PFSK-1 (cell line): ENCODE results near the gene LYPD6B.

Experiments used
- FOXP2 ChIP-seq: optimal IDR thresholded peaks from 2 replicates; pipeline ENCODE3; 2011; ENCODE audit warnings: borderline replicate concordance, control low read depth, inconsistent platforms; ENCODE audit not compliant: insufficient read depth; ENCODE audit errors: extremely low read length, extremely low read depth
- POLR2AphosphoS5 ChIP-seq: IDR thresholded peaks from 2 replicates; pipeline ENCODE4 v1.6.1; 2012; ENCODE audit warnings: low read depth, mild to moderate bottlenecking, control low read depth, low read length, moderate library complexity
- SIN3A ChIP-seq: IDR thresholded peaks from 2 replicates; pipeline ENCODE4 v1.6.1; 2012; ENCODE audit warnings: mild to moderate bottlenecking, low read length, moderate library complexity, borderline replicate concordance; ENCODE audit not compliant: insufficient read depth
- TAF1 ChIP-seq: IDR thresholded peaks from 2 replicates; pipeline ENCODE4 v1.6.1; 2012; ENCODE audit warnings: low read length, control low read depth, borderline replicate concordance; ENCODE audit not compliant: insufficient read depth
- TF ChIP-seq, protein P1 (sequence below), 2 experiments: IDR thresholded peaks; 2 replicates each; pipeline versions ENCODE4 v1.6.1 to v1.8.0; 2011 to 2012; ENCODE audit warnings: low read depth in 2 of 2, low read length in 2 of 2, control low read depth in 1 of 2, inconsistent platforms in 1 of 2, mild to moderate bottlenecking in 1 of 2, moderate library complexity in 1 of 2; ENCODE audit not compliant: insufficient read depth in 1 of 2

Gene LYPD6B

GRCh38 chr2:149261692-149262091, 223.2 kb downstream of the LYPD6B start:
- TF ChIP-seq, protein P1, sequence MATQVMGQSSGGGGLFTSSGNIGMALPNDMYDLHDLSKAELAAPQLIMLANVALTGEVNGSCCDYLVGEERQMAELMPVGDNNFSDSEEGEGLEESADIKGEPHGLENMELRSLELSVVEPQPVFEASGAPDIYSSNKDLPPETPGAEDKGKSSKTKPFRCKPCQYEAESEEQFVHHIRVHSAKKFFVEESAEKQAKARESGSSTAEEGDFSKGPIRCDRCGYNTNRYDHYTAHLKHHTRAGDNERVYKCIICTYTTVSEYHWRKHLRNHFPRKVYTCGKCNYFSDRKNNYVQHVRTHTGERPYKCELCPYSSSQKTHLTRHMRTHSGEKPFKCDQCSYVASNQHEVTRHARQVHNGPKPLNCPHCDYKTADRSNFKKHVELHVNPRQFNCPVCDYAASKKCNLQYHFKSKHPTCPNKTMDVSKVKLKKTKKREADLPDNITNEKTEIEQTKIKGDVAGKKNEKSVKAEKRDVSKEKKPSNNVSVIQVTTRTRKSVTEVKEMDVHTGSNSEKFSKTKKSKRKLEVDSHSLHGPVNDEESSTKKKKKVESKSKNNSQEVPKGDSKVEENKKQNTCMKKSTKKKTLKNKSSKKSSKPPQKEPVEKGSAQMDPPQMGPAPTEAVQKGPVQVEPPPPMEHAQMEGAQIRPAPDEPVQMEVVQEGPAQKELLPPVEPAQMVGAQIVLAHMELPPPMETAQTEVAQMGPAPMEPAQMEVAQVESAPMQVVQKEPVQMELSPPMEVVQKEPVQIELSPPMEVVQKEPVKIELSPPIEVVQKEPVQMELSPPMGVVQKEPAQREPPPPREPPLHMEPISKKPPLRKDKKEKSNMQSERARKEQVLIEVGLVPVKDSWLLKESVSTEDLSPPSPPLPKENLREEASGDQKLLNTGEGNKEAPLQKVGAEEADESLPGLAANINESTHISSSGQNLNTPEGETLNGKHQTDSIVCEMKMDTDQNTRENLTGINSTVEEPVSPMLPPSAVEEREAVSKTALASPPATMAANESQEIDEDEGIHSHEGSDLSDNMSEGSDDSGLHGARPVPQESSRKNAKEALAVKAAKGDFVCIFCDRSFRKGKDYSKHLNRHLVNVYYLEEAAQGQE (IDR thresholded peaks at IDR 0.05; ENCODE audit: insufficient read depth in 1 of 2, low read depth in 2 of 2, low read length in 2 of 2) = no peak
- no peak for TF ChIP-seq POLR2AphosphoS5
- no peak for TF ChIP-seq TAF1
- no peak for TF ChIP-seq FOXP2
- TF ChIP-seq SIN3A = no peak
